GM15510 (cell line): ENCODE measurements around the gene HORMAD2.

Experiments used
- POLR2A ChIP-seq: IDR thresholded peaks from 3 replicates; pipeline ENCODE4 v1.6.1; 2011; ENCODE audit warnings: borderline replicate concordance; ENCODE audit not compliant: insufficient read length; ENCODE audit errors: extremely low read depth

The HORMAD2 gene

DNA sequence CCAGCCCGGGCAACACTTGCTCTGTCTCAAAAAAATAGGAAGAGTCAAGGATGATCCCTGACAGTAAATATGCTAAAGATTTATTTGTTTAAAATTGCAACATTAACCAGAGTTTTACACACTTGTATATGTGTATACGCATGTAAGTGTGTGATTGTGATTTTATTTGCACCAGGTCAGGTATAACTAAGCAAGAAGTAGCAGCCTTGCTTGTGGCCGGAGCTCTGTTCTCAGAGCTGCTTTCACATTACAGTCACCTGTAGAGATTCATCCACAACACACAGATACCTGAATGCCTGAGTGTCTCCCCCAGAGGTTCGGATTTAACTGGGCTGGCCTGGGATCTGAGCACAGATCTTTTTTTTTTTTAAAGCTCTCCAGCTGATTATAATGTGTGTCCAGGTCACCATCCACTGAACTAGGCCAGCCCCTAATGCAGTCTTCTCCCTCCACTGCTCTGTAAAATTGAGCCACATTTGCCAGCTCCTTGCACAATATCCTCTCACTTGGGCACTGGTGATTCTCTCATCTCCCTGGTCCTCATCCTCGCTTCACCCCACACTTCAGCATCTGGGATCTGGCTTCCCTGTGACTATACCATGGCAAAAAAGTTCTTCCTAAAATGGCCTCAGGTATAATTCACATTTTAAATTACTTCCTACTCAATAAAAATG lies 118.0 kb downstream of the HORMAD2 start:
- no peak for TF ChIP-seq POLR2A

DNA sequence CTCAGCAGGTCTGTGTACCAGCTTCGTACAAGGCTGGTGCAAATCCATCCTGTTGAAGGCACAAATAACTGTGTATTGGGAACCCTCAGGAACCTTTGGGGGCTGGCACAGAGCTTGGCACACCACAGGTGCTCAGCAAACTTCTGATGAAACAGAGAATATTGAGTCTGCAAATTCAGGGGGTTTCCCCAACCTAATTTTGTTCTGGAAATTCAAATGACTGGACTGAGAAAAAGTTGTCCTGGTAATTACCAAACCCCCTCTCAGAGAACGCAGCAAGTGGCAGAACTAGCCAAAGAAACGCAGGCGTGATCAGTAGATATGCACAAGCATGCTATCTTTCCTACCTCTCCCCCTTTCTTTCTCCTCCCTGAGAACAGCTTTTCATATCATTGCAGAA lies 118.7 kb downstream of the HORMAD2 start:
- TF ChIP-seq POLR2A: no peak

DNA sequence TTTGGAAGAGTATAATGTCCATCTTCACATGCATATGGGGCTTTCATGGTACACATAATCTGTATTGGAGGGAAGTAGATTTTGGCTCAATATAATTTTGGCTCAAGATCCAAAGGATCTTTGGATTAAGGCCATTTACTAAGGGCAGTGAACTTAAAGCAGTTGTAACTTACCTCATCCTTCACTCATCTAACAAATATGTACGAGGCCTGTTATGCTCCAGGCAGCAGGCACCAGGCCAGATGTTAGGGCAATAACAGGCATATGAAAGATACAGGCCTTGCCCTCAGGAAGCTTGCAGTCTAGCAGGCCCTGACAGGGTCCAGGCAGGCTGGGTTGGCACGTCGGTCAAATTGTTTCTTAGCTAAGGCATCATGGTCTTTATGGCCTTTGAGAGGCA lies 121.7 kb downstream of the HORMAD2 start:
- TF ChIP-seq POLR2A: no peak

DNA sequence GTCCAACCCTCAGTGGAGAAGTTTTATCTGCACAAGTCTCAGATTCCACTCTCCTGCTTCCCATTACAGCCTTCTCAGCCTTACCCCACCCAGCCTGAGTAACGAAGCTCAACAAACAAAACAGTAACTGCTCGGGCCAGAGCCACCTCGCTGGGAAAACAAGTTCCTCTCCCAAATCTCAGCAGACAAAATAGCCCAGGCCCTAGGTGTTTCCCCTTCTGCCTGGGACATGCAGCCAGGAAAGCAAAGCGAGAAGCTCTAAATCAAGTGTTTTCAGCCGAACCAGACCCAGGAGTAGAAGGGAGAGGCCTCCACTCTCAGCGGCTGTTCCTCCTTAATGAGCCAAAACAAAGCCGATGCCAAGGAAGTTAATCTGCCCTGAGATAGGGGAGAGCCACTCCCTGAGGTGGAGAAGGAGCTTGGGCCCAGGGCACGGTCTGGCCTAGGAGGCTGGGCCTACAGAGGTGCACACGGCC lies 122.3 kb downstream of the HORMAD2 start:
- no peak for TF ChIP-seq POLR2A

DNA sequence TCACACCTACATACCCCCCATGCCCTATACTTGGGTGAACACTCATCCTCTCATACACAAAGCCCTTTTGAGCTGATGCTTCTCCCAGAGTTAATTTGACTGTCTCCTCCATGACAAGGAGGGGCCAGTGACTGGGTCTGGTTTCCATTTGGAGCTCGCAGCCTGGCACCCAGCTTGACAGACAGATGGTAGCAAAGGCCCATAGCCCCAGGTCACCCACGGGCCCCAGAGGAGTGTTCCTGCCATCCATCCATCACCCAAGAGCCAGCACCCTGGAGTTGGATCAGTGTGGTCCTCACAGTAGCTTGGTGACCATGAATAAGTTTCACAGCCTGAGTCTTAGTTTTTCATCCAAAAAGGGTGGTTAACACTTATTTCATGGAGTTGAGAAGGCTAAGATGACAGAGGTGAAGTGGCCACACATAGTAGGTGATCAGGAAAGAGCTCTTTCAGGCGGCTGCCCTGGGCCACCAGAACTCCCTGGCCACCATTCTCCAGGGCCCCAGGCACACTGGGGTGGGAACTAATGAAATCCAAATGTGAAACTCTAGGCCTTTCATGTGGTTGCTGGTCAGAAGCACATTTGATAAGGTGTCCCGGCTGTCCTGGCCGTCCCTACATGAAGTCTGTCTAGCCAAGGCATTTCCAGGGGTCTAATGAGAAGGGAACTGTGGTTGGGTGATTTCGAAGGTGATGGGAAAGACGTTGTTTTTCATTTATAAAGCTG lies 123.9 kb downstream of the HORMAD2 start:
- no peak for TF ChIP-seq POLR2A

DNA sequence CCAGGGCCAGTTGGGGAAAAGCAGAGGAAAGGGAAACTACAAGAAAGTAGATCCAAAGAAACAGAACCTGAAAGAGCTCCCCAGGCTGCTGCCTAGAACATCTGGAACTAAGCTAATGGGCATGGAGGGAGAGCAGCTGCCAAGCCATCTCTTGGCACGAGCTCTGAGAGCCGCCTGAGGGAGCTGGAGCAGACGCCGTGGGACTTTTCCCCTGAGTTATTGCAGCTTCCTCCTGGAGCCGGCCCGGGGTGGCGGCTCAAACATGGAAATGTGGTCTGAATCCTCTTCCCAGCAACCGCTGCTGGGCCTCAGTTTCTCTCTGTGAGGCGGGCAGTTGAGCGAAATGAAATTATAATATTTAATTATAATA lies 124.5 kb downstream of the HORMAD2 start:
- TF ChIP-seq POLR2A: no peak

DNA sequence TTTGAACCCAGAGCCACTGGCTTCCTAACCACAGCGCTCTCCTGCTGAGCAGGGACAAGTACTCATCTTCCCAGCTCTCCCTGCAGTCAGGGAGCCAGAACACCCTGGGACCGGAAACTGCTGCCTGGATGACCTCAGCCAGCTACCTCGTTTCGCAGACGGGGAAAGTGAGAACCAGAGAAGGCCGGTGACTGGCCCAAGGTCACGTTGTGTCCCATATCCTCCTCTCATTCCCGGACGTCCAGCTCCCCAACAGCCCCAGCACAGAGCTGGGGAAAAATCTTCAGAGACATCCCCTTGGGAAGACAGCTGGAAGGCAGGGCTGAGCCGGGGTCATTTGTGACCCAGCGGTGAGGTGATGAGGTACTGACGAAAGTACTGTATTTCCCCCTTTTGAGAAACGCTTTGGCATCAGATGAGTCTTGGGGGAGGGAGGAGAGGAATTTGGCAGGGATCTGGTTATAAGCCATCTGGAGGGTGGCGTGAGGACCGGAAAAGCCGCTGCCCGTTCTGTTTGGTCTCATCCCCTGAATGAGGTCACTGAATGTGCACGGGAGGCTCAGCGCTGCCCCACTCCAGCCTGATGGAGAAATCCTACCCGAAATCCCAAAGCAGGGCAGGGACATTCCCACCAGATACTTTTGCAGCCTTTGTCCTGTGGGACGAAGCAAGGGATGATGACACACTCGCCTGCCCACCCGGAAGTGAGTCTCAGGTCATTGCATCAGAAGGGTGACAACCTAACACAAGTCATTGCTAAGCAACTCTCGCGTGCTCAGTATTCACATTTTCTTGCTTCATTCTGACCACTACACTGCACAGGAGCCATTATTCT lies 125.2 kb downstream of the HORMAD2 start:
- TF ChIP-seq POLR2A: no peak

DNA sequence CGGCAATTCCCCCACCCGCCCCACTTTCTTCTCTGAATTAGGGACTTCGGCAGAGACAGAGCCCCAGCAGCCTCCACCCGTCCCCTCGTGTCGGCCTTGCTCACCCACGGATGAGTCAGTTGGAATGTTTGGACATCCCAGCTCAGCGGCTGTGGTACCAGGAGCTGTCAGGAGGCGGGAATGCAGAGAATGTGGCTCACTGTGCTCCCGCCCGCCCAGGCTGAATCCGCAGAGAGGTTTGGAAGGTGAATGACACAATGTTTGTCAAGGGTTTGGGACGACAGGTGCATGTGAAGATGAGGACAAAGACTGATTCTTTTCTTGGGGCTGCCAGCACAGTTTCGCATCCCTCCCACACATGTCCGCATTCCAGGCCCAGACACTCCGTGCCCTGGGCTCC lies 126.7 kb downstream of the HORMAD2 start:
- no peak for TF ChIP-seq POLR2A

DNA sequence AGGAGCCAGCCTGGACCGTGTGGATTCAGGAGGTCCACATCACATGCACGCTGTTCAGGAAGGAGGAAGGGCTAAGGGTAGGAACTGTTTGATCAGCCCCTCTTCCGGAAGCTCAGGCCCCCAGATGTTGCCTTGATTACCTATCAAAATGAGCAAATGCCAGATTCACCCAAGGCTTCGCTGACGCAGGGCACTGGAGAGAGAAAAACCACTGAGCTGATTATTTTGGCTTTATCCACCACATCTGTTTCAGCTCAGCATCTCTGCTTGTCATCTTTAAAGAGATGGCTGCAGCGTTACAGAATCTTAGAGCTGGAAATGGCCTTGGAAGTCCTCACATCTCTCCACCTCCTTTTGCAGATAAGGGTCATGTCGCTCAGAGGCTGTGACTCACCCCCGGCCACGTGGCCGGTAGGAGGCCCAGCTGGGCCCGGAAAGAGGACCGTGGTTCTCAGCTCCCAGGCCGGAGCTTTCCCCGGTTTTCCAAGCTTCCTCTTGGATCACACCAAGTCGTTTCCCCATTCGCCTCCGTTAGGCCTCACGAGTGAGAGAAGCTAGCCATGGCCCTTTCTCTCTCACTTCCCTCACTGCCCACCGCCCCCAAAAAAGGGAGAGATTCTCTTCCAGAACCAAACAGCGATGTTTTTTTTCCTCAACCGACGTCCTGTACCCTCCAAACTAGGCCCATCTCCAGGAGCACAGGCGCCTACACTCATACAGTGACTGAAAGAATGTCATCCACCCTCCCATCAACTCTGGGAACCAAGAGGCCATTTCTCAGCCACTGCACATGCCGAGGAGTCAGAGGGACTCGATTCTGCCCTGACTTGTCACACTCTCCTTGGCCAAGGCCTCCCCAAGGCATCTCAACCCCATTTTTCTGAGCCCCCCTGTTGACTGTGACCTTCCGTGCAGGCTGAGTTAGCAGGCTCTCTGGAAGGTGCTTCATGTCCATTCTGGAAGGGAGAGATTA lies 128.7 kb downstream of the HORMAD2 start:
- no peak for TF ChIP-seq POLR2A

DNA sequence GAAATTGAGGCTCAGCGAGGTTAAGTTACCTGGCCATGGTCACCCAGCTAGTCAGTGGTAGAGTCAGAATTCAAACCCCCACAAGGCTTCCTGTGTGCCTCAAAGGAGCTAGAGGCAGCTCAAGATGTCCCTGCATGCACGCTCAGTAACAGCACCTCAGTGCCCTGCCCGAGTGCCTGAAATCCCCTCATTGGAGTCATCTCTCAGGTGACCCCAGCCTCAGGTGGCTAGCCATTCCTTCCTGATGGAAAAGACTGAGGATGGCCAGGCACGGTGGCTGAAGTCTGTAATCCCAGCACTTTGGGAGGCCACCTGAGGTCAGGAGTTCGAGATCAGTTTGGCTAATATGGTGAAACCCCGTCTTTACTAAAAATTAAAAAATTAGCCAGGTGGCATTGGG lies 129.4 kb downstream of the HORMAD2 start:
- no peak for TF ChIP-seq POLR2A

DNA sequence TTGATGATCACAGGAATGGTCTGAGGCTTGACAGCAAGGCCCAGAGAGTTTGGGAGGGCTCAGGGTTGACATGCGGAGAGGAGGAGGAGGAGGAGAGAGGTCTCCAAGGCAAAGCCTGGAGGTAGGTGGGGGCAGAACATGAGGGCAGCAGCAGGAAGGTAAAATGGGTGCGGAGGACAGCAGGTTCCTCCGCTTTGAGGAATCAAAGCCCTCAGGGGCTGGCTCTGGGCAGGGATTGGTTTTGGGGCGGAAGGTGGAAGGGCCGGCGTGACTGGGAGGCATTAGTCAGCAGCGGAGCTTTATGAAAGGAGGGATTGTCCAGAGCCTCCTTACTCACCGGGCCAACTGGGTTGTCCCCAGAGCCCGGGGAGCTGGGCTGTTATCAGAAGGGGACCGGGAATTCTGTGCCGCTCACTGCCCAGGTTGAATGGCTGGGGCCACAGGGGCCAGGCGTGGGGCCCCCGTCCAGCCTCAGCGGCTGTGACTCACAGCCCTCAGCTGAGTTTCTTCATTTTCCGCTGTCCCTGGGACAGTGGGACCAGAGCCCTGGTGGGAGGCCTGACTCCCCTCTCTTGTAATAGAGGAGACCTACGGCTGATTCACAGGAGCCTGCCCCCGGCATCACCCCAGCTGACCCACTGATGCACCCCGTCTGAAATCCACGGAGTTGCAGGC lies 130.1 kb downstream of the HORMAD2 start:
- no peak for TF ChIP-seq POLR2A

DNA sequence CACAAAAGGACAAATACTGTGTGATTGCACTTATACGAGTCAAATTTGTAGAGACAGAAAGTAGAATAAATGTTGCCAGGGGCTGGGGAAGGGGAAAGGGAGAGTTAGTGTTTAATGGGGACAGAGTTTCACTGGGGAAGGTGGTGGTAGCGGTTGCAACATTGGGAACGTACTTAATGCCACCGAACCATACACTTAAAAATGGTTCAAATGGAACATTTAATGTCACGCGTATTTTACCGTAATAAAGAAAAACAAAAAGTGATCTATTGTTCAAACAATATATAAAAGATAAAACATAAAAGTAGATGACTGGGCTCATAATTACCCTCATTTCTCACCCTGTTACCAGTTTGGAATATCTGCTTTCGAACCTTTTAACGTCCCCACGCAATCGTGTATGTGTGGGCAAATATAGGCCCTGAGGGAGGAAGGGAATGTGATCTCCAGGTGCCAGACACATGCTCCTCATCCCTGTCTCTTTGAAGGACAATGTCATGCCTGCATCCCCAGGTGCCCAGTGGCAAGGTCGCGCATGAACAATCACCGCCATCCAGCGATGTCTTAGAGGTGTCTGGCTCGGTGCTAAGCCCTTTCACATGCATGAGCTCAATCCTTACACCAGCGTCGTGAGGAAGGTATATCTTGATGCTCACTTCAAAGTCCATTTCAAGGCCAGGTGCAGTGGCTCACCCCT lies 131.0 kb downstream of the HORMAD2 start:
- no peak for TF ChIP-seq POLR2A

DNA sequence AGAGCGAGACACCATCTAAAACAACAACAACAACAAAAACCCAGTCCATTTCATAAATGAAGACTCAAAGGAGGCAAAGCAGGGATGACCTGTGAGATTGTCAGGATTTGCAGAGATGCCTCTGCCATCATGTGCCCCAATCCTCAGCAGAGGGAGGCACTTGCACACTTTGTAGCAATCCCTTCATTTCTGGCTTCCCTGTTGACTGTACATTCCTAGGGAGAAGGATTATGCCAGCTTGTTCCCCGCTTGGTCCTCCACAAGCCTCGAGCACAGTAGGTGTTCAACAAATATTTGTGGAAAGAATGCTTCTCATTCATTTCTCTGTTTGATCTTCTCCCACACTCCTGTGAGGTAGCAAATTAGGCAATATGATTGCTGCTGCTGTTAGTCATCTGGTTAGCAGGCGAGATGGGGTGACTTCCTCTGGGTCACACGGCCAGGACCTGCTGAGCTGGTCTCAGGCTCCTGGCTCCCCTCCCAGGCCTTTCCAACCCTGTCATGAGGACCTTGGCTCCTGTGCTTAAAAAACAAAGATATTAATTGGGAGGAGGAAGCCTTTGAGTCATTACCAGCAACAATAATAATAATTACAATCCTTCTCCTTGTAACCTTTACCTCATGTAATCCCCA lies 132.2 kb downstream of the HORMAD2 start:
- no peak for TF ChIP-seq POLR2A
